ENCODE measurements around the gene ELF4.

GRCh38 chrX:130094696-130095095, 15.6 kb downstream of the ELF4 start:
- TF ChIP-seq CTCF (IDR thresholded peaks at IDR 0.05) (no peak), POLR2A (IDR thresholded peaks at IDR 0.05) (no peak)
